Coronary artery (tissue), 2 donors: ENCODE data around the gene EXOSC9.

Experiments
- DNase-seq: peaks from one replicate; pipeline ENCODE4 v3.0.0-alpha.2; 2017; ENCODE audit warnings: low spot score
- H3K27ac ChIP-seq, 2 donors: fragments of 200-600 bp; sonication (generic); one replicate each; pipeline ENCODE4 v1.5.1; 2016 to 2019
- H3K4me3 ChIP-seq: fragments of 200-600 bp; sonication (generic); 2 replicates; pipeline ENCODE4 v1.5.1; 2016; ENCODE audit warnings: mild to moderate bottlenecking, moderate library complexity
- CTCF ChIP-seq: fragments of 200-600 bp; sonication (generic); IDR thresholded peaks from one replicate; pipeline ENCODE4 v1.5.1; 2019; ENCODE audit warnings: antibody characterized with exemption

EXOSC9 gene

DNA sequence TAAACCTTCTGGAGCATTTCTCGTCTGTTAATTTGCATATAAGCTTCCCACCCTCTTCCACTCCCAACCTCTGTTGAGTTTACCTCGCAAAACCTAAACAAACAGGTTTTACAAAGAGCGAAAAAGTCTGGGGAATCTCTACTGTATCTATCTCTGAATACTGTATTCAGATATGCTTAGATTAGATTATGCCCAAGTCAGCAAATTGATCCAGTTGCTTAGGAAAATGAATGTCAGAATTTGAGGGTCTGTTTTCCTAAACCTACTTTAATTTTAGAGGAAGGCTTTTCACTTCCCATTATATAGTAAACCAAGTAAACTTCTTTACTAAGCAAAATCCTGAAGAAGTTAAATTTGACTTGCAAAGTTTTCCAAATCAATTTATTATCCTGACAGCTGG lies 15.9 kb downstream of the EXOSC9 start:
- no peak overlapping the region for H3K27ac ChIP-seq

DNA sequence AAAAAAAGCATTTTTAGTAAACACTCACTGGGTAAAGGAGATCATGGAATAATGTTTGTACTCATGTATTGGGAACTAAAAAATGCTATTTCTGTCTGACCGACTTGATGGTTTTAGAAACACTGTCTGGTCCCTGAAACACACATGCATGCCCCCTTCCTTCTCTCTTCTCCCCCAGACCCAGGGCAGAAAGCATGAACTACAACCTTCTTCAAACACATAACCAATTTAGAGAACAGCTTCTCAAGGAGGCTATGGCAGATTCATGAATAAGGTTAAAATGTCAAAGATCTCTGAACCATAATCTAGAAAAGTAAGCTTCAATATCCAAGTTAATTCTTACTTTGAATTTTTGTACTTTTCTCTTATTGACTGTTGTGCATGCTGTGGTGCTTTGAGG lies 16.6 kb downstream of the EXOSC9 start:
- DNase-seq, result no peak
- Histone ChIP-seq H3K27ac (no peak overlapping the region), H3K4me3 (no peak overlapping the region)
- no peak for TF ChIP-seq CTCF

More for the DNA sequence above, 15.9 kb downstream of the EXOSC9 start:
- no peak for TF ChIP-seq CTCF
- H3K4me3 ChIP-seq, result no peak overlapping the region
- no peak for DNase-seq

DNA sequence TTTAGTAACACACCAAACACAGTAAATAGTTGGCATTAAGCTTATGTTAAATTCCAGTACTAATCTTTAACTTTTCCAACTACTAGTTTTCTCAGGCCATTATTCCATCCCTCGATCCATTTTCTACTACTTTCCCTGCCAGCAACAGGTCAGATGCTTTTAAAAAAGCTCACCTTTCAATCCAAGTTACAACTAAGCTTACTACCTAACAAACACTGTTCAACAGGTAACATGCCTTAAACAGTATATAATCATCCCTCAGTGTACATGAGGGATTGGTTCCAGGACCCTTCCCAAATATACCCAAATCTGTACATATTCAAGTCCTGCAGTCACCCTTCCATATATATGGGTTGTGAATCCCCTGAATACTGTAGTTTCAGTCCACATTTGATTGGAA lies 17.1 kb downstream of the EXOSC9 start:
- Histone ChIP-seq H3K27ac (no peak overlapping the region), H3K4me3 (no peak overlapping the region)
- TF ChIP-seq CTCF, result no peak
- no peak for DNase-seq

GRCh38 chr4:121819216-121819965 lies 18.3 kb downstream of the EXOSC9 start:
- no peak for TF ChIP-seq CTCF
- no peak overlapping the region for H3K27ac ChIP-seq
- no peak for DNase-seq
- H3K4me3 ChIP-seq, result no peak overlapping the region

DNA sequence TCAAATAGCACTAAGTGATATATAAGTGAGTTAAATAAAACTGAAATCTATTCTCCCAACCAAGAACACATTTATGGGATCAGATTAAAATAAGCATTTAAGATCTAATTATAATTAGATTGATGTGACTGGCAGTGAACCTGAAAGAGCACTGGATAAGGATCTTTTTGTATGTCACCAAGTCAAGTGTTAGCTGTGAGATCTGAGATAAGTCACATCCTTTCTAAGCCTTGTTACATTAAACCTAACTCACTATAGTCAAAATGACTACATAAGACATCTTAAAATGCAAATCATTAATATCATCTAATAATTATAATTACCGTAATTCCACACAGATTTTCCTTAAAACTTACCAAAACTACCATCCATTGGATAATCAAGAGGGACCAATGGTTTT lies 20.9 kb downstream of the EXOSC9 start:
- H3K4me3 ChIP-seq, result no peak overlapping the region
- no peak for TF ChIP-seq CTCF
- DNase-seq, result no peak
- H3K27ac ChIP-seq, result no peak overlapping the region

DNA sequence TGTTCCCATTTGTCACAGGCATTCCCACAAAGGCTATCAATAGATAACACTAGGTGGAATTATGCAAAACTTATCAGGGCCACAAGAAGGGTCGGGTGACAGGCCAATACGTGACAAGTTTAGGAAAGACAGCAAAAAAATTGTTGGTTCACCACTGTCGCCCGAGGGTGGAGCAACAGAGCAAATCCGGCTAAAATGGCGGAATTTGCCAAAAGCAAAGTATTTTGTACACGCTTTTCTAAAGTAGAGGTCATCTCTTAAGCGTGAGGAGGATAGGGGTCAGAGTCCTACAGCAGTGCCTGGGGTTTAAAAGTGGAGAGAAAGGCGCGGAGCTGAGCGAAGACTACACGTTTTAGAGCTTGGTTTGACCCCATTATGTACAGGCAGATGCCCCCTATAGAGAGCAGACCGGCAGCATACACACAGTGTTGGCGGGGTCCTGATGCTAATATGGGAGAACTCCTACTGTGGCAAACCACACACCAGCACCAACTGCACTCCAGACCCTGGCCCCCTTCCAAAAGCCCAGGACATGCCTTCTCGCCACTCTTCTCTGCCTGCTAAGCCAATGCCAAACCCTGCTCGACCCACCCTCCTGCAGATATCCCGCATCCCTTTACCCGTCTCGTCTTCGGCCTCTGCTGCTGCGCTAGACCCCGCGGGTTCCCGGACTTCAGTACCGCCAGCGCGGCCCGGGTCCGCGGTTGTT lies 21.8 kb downstream of the EXOSC9 start:
- H3K27ac ChIP-seq, result no peak overlapping the region
- DNase-seq, result peak; percentile 71
- H3K4me3 ChIP-seq, result peak overlapping the region; percentile 73
- no peak for TF ChIP-seq CTCF
